Stimulated activated CD4-positive, alpha-beta T cell treated with anti-CD3 and anti-CD28 coated beads, TNF-alpha, amount 100 ng/mL, for 24 hours (primary cell): ENCODE data around the gene TIGD3.
"Not testable (repeated sequence)": the region's sequence is repeated elsewhere in the genome, so short reads cannot be mapped to it uniquely, and the experiment has no call there.

Source experiments
- DNase-seq, 3 experiments: peaks; one replicate each; pipeline ENCODE4 v3.0.0-alpha.2; 2020; ENCODE audit warnings: low read depth in 3 of 3

The TIGD3 gene

DNA sequence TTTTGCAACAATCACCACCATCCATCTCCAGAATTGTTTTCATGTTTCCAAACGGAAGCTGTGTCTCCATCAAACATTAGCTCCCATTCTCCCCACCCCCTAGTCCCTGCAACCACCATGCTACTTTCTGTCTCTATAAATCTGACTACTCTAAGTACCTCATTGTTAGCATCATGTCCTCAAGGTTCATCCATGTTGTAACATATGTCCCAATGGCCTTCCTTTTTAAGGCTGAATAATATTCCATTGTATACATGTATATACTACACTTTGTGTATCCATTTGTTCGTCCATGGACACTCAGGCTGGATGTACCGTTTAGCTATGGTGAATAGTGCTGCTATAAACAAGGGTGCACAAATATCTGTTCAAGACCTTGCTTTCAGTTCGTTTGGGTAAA lies 29.1 kb upstream of the TIGD3 start:
- DNase-seq = no peak

DNA sequence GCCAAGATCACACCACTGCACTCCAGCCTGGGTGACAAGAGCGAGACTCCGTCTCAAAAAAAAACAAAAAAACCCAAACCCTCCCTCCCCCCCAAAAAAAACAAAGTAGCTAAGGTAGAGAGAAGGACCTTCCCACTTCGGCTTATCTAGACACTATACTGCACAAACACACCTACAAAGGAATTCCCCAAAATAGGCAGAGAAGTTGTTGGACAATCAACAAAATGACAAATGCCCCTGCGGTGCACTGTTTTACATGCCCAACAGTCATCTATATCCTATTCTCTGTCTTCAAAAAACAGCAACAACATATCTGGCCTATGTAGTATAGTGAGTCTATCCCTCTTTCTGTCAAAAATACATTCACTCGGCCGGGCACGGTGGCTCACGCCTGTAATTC lies 27.5 kb upstream of the TIGD3 start:
- DNase-seq = no peak

DNA sequence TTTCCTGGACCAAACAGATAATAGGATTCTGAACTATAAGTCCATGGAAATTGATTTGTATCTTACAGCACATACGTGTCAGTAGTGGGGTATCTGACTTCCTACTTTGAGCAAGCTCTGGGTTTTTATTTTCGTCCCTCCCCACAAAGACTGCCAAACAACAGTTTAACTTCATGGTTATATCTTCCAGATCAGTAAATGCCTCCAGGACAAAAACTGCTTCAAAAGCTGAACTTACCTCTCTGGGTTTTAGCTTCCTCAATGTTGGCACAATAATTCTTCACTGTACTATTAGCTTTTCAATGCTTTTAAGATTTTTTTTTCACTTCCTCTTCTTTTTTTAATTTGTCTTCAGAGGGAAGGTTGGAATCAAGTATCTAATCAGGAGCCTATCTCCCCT lies 25.1 kb upstream of the TIGD3 start:
- DNase-seq = no peak

- DNase-seq = peak; percentile 75 to 87 (median 76)
These were observed 24.6 kb upstream of the TIGD3 start for GRCh38 chr11:65329944-65330403.

DNA sequence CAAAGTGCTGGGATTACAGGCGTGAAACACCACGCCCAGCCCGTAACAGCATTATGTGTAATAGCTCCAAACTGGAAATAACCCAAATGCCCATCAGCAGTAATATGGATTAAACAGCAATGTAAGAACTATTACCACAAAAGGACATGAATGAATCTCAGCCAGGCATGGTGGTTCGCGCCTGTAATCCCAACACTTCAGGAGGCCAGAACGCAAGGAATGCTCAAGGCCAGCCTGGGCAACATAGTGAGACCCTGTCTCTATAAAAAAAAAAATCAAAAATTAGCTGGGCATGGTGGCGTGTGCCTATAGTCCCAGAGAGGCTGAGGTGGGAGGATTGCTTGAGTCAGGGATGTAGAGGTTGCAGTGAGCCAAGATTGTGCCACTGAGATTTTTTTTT lies 24.0 kb upstream of the TIGD3 start:
- DNase-seq = no peak

DNA sequence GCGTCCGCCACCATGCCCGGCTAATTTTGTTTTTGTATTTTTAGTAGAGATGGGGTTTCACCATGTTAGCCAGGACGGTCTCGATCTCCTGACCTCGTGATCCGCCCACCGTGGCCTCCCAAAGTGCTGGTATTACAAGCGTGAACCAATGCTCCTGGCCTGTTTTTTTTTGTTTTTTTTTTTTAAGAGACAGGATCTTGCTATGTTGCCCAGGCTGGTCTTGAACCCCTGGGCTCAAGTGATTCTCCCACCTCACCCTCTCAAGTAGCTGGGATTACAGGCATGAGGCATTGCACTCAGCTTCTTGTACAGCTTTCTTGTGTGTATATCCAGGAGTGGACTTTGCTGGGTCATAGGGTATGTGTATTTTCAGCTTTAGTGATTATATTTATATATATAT lies 22.0 kb upstream of the TIGD3 start:
- not testable (repeated sequence) for DNase-seq

- DNase-seq = no peak
These were observed 19.8 kb upstream of the TIGD3 start for GRCh38 chr11:65334696-65335295.

GRCh38 chr11:65338676-65339075 lies 15.9 kb upstream of the TIGD3 start:
- DNase-seq = no peak

DNA sequence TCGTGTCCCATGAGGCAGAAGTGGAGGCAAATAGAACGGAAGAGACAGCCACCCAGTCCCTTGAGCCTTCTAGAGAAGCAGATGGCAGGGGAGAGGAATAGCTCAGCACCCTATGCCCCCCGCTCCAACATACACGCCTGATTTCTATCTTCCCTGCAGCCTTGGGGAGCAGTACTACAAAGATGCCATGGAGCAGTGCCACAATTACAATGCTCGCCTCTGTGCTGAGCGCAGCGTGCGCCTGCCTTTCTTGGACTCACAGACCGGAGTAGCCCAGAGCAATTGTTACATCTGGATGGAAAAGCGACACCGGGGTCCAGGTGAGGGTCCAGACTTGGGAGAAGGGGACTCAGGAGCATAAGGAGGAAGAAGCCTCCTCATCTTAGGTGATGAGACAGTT lies 14.3 kb upstream of the TIGD3 start:
- DNase-seq = no peak

GRCh38 chr11:65341856-65342255 lies 12.7 kb upstream of the TIGD3 start:
- DNase-seq = no peak

- no peak for DNase-seq
These were observed 3.0 kb upstream of the TIGD3 start for GRCh38 chr11:65351511-65351910.

DNA sequence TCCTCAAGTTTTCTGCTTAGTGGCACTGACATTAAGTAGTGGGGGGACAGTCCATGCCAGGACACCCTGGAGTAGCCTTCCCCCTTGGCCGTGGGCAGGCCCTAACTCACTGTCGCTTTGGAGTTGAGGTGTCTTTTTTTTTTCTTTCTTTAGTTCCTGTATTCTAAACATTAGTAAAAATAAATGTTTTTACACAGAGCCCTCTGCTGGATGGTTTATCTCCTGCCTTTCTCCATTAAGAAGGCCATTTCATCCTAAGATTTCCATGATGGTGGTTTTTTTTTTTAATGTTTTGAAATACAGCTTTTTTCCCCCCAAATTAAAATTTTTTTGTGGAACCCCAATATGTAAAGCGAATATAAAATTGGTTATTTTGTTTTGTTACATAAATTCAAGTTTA lies 1.8 kb upstream of the TIGD3 start:
- DNase-seq = no peak

DNA sequence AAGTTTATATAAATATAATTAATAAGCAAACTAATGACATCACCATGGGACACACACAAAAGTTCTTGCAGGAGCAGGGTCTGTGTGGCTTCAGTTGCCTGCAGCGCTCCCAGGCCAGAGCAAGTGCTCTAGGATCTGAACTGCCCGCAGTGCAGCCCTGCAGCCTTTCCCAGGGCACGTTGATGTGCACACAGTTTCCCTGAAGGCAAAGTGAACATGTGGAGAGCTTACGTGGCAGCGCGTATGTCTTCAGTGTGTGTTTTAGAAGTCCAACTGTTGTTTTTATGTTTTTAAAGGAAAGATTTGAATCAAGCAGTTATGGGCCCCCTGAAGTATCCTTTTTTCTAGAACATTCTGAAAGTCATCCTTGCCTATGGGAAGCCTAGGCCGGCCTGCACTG lies 1.2 kb upstream of the TIGD3 start:
- DNase-seq = no peak

GRCh38 chr11:65353900-65354264 lies 669 bp upstream of the TIGD3 start:
- DNase-seq = no peak

- peak in 1 of 3 experiments; percentile 59 for DNase-seq
These were observed 643 bp downstream of the TIGD3 start for GRCh38 chr11:65355013-65355775.

GRCh38 chr11:65355776-65356393 lies 1.3 kb downstream of the TIGD3 start:
- no peak for DNase-seq

DNA sequence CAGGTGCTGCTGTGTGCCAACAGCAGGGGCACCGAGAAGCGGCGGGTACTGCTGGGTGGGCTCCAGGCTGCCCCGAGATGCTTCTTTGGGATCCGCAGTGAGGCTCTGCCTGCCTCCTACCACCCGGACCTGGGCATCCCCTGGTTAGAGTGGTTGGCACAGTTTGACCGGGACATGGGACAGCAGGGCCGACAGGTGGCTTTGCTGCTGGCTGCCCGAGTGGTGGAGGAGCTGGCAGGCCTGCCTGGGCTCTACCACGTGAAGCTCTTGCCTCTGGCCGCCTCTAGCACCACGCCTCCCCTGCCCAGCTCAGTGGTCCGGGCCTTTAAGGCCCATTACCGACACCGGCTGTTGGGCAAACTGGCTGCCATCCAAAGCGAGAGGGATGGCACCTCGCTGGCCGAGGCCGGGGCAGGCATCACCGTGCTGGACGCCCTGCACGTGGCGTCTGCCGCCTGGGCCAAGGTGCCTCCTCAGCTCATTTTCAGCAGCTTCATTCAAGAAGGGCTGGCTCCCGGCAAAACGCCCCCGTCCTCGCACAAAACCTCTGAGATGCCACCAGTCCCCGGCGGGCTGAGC lies 1.9 kb downstream of the TIGD3 start:
- DNase-seq = no peak

DNA sequence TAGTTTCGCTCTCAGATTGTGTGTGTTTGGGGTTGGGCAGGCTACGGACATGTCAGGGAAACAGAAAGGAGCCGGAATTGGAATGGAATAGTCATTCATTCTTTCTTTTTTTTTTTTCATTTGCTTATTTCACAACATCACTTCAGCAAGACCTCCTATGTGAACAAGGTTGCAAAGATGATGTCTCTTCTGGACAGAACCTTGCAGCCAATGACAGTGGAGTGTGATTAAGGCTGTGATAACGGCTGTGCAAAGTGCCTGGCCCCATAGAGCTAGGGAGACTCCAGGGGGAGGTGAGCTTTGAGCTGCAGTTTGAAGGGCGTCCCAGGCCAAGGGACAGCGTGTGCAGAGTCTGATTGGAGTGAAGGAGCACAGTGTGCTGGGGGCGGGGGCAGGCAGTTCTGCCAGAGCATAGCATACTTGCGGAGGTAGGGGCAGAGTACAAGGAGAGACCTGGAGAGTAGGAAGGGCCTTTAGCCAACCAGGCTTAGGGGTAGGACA lies 3.4 kb downstream of the TIGD3 start:
- no peak for DNase-seq

DNA sequence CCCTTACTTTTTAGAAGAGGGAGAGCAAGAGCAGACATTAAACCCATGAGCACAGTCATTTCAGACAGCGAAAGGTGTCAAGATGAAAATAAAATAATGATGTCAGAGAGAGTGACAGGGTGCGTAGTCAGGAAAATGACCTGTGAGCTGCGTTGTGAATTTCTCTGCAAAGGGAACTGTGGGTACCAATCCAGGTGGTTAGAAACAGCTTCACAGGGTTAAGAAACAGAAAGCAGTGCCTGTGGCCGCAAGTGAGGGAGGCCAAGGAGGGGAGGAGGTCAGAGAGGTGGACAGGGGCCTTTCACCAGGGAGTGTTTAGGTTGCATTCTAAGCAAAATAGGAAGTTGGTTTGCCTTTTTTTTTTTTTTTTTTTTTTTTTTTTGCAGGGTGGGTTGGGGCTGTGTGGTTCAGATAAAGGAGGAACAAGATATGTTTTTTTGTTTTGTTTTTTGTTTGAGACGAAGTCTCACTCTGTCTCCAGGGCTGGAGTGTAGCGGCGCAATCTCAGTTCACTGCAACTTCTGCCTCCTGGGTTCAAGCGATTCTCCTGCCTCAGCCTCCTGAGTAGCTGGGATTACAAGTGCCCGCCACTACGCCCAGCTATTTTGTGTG lies 7.9 kb downstream of the TIGD3 start:
- no peak for DNase-seq

GRCh38 chr11:65362966-65363365 lies 8.4 kb downstream of the TIGD3 start:
- DNase-seq = no peak

DNA sequence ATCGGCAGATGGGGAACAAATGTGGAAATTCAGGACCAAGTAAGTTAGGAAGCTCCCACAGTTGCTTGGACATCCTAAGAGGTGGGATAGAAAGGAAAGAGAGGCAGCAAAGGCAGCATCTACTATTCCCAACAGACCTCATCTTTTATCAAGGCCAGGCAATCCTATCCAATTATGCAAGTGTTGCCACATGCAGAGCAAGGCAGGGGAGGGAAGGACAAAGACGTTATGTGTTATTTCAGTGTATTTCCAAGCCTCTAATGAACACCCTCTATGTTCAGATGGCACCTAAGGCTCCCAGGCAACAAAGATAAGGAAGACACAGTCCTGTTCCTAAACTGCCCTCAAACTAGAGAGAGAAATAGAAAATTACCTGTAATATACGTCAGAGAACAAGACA lies 9.2 kb downstream of the TIGD3 start:
- DNase-seq = no peak

GRCh38 chr11:65366340-65366773 lies 11.8 kb downstream of the TIGD3 start:
- no peak for DNase-seq
